GM18867 (cell line): Measurements from ENCODE around the gene PUSL1.

Experiments used
- ATAC-seq: cut with Tn5 transposase; IDR thresholded peaks from one replicate; pipeline ENCODE4 v1.9.1; 2021; ENCODE audit warnings: mild to moderate bottlenecking, moderate library complexity; ENCODE audit not compliant: unreplicated experiment

PUSL1 gene

GRCh38 chr1:1335792-1336248 lies 27.4 kb downstream of the PUSL1 start:
- ATAC-seq, result no peak

GRCh38 chr1:1336446-1336845 lies 28.0 kb downstream of the PUSL1 start:
- ATAC-seq, result no peak

DNA sequence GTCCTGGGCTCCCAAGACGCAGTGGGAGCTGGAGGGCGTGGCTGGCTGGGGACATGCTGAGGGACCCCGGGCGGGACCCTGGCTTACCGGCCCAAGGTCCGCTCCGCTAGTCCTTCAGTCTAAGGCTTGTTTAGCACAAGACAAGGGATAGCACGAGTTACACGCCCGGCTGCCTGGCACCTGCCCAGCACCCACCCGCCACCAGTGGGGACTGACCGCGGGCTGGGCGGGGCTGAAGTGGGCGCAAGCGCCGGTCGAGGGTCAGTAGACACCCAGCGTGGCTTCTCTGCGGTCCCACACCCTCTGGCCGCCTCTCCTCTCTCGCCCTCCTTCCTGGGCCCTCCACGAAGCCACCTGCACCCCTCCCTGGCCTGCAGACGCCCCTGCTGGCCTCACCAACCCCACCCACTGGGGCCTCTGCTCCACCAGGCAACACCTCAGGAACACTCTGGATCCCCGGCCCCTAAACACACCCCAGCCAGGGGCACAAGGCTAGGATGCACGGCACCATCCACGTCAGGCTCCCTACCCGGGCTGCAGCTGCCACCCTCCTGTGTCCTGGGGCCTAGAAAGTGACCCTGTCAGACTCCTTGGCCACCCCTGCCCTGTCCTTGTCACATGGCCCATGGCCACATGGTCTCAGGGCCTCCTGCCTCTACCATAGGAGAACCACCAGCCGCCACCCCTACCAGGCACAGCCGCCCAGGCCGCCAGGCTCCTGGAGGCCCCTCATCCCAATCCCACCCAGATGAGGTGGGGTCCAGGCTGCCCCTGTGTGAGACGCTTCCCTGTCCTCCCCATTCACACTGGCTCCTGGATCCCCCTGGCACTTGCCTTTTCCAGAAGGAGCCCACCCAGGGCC lies 28.8 kb downstream of the PUSL1 start:
- no peak for ATAC-seq

- no peak for ATAC-seq
Observed at GRCh38 chr1:1337793-1338147, 29.4 kb downstream of the PUSL1 start.

- ATAC-seq, result no peak
Observed at GRCh38 chr1:1338278-1338677, 29.9 kb downstream of the PUSL1 start.

DNA sequence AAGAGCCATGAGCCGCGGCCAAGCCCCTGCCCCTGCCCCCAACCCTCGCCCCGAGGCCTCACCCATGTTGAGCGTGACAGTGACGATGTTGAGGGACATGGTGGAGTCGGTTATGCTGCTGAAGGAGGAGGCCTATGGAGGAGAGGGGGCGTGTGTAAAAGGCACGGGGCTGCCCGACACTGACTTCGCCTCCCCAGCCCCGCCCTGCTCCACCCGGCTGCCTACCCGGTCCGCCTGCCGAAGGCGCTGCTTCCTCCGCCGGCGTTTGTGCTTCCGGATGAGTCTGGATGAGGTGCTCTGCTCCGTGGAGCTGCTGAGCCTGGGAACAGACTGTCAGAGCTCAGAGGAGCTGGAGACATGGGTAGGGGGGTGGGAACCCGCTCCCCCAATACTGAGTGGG lies 31.8 kb downstream of the PUSL1 start:
- ATAC-seq, result no peak

DNA sequence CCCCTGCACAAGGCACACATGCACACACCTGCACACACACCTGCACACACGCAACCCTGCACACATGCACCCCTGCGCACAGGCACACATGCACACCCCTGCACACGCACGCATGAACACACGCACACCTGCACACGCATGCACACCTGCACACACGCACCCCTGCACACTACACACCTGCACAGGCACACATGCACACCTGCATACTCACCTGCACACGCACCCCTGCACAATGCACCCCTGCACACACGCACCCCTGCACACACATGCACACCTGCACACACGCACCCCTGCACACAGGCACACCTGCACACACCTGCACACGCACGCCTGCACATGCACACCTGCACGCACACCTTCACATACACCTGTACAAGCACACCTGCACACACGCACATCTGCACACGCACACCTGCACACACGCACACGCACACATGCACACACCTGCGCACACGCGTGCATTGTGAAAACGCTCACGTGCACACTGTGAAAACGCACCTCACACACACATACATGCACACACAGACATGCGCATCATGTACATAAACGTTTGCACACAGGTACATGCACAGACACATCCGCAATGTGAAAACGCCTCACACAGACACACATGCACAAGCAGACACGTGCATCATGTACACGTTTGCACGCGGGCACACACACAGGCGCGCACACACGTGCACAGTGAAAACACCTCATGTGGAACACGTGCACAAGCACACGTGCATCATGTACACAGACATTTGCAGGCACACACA lies 32.6 kb downstream of the PUSL1 start:
- no peak for ATAC-seq

- no peak for ATAC-seq
Observed at GRCh38 chr1:1341549-1342021, 33.2 kb downstream of the PUSL1 start.

GRCh38 chr1:1342061-1342562 lies 33.7 kb downstream of the PUSL1 start:
- no peak for ATAC-seq

DNA sequence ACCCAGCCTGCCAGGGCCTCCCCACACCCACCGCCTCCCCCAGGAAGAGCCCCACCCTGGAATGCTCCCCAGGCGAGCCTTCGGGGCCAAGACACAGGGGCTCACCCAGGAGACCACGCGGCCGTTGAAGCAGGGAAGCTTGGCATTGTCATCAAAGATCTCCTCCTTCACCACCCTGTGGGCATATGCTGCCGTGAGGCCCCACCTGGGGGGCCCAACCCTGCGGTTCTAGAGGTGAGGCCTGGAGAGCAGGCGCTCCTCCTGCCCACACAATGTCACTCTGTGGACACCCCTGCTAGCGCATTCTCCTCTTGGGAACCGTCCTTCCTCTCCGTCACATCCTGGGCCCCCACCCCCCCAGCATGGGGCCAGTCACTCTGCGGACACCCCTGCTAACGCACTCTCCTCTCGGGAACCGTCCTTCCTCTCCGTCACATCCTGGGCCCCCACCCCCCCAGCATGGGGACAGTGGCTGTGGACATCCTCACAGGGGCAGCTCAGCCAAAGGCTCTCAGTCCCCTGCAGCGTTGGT lies 34.3 kb downstream of the PUSL1 start:
- ATAC-seq, result no peak

DNA sequence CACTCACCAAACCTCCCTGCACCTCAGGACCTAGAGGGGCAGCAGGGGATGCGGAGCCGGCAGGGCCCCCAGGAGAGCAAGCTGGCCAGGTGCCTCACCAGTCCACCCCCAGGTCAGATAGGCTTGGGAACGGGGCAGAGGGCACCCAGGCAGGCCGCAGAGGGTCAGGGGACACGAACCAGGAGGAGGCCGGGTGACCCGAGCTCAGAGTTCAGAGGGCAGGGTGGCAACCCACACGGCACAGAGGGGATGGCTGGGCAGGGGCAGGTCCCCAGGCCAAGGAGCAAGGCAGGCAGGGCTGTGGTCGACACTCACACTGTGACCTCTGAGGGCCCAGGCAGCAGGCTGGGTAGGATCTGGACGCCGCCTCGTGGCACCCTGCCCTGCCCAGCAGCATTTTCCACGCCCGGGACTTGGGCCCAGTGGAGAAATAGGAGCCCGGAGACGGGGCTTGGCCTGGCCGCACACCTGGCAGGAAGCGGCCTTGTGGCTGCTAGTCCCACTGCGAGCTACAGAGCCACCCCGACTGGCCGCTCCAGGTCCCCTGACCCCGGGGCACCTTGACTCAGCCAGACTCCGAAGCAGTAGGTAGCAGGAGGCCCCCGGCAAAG lies 35.5 kb downstream of the PUSL1 start:
- ATAC-seq, result no peak

GRCh38 chr1:1344655-1345361 lies 36.4 kb downstream of the PUSL1 start:
- no peak for ATAC-seq

DNA sequence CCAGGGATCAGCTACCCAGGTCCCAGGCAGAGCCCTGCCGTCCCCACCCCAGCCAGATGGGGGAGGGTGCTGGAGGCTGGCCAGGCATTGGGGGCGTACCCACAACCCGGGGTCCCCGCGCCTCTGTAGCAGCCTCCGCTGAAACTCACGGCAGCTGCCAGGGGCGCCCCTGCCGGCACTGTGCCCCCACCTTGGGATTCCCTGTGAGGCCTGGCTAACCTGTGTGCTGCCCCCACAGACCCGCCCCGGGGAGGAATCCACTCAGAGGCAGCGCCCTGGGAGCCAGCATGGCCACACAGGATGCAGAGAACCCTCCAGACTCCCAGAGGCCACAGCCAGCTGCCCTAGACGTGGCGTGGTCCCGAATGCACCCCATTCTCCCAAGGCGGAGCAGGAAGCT lies 37.0 kb downstream of the PUSL1 start:
- no peak for ATAC-seq

DNA sequence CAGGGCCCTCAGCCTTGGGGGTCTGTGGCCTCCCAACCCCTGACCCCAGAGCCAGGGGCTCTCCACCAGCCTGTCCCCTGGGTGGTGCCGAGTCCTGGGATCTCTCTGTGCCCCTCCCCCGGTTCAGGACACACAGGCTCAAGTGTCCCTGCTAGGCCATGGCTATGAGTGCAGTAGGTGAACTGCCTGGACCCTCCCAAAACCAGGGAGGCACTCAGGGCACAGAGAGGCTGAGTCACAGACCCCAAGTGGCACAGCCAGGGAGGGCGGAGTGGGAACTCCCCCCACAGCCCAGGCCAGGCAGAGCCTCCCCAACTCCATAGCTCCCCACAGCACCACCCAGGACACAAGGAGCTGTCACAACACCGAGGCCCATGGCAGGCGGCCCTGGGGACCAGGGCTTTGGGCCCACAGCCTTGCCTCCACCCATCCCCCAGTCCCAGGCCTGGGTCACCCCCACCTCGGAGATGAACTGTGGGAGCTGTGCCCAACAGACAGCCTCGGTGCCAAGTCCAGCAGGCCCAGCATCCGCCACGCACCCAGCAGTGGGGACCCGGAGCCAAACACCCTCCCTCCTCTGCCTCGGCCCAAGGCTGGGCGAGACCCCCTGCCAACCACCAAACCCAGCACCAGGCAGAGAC lies 37.6 kb downstream of the PUSL1 start:
- no peak for ATAC-seq

DNA sequence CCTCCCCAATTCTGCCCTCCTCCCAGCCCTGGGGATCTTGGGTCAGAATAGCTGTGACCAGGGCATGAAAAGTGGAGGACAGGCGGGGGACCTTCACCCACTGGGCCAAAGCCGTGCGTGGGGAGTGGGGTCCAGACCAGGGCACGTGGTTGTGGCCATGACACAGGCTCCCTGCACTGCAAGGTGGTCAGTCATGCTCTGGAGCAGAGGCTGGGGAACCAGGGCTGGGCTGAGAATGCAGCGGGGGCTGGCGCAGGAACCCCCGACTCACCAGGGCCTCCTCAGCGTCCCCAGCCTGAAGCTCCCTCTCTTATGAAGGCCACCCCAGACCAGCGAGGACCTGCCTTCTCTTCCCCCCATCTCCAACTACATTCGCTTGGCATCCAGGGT lies 38.1 kb downstream of the PUSL1 start:
- no peak for ATAC-seq

GRCh38 chr1:1347026-1347595 lies 38.7 kb downstream of the PUSL1 start:
- ATAC-seq, result no peak

- no peak for ATAC-seq
Observed at GRCh38 chr1:1347663-1348419, 39.4 kb downstream of the PUSL1 start.

DNA sequence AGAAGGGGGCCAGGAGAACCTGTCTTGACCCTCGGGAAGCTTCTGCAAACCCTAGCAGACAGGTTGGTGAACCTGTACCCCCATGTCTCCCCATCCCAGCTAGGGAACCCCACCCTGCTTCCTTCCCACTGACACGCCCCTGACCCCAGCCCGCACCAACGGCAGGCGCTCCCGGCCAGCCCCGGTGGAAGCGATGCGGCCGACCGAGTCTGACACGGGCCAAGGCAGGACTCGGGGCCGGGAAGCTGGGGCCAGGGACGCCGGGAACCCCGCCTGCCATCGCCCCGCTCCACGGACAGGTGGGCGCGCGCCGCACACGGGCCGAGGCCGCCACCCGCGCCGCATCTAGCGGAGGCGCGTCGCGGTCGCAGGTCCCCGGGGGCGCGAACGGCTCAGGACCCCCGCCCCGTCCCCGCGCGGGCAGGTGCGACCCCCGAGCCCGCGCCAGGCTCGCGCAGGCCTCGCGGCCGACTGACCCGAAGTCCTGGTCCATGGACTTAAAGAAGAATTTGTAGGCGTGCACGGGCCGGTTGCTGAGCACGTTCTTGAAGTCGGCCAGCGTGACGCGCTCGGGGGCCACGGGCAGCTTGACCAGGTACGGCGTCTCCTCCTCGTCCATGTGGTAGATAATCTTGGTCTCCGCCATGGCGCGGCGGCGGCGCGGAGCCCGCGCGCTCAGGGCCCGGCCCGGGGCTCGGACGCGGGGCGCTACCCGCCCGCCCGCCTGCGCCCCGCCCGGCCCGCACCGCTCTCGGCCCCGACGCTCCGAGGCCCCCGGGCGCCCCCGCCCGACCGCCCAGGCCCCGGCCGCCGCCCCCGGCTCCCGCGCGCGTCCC lies 40.2 kb downstream of the PUSL1 start:
- ATAC-seq, result peak; percentile 4
